H1 (cell line): ENCODE data around the gene EIF2A.

Source experiments
- CBX8 ChIP-seq: fragments of 300-800, 300-1000 bp; sonication (generic); IDR thresholded peaks from 2 replicates; pipeline ENCODE4 v1.7.1; 2016; ENCODE audit warnings: low read depth, low read length, borderline replicate concordance
- CHD7 ChIP-seq: fragments of 300-600 bp; sonication (generic); IDR thresholded peaks from 2 replicates; pipeline ENCODE4 v1.7.1; 2012; ENCODE audit warnings: low read length, moderate library complexity, mild to moderate bottlenecking, inconsistent platforms; ENCODE audit not compliant: insufficient replicate concordance
- CTCF ChIP-seq, 3 experiments: IDR thresholded peaks; 1 replicate in 2 of 3; 2 replicates in 1 of 3; pipeline versions ENCODE4 v1.5.1 to v1.6.1; 2011; ENCODE audit warnings: low read length in 3 of 3, mild to moderate bottlenecking in 3 of 3, inconsistent platforms in 2 of 3, low read depth in 1 of 3, moderate library complexity in 1 of 3; ENCODE audit not compliant: insufficient read depth in 1 of 3; ENCODE audit errors: control extremely low read depth in 1 of 3
- EZH2 ChIP-seq: fragments of 200-600 bp; sonication (generic); IDR thresholded peaks from 2 replicates; pipeline ENCODE4 v1.7.1; 2012; ENCODE audit warnings: low read depth, mild to moderate bottlenecking, moderate library complexity, low read length, inconsistent platforms; ENCODE audit not compliant: severe bottlenecking
- GTF2F1 ChIP-seq: IDR thresholded peaks from 2 replicates; pipeline ENCODE4 v1.6.1; 2012; ENCODE audit warnings: low read depth, low read length, improper control_type of control experiment, borderline replicate concordance
- RXRA ChIP-seq: IDR thresholded peaks from 2 replicates; pipeline ENCODE4 v1.6.1; 2011; ENCODE audit warnings: low read depth, mild to moderate bottlenecking, low read length, moderate library complexity; ENCODE audit not compliant: insufficient read depth

- TF ChIP-seq EZH2 (no peak), GTF2F1 (no peak), CTCF (IDR thresholded peaks at IDR 0.05; ENCODE audit: control extremely low read depth in 1 of 3, insufficient read depth in 1 of 3, low read depth in 1 of 3, low read length in 3 of 3) (no peak), CBX8 (no peak), RXRA (no peak), CHD7 (no peak)
Observed at GRCh38 chr3:150527464-150528255, 18.9 kb upstream of the EIF2A start.
